HG03095 (cell line): ENCODE results near the gene PRR7.

ENCODE experiments used
- ATAC-seq: cut with Tn5 transposase; IDR thresholded peaks from one replicate; pipeline ENCODE4 v1.9.1; 2021; ENCODE audit warnings: moderate library complexity; ENCODE audit not compliant: unreplicated experiment

Gene PRR7

GRCh38 chr5:177449140-177450061 is 2.8 kb downstream of the PRR7 start:
- no peak for ATAC-seq

DNA sequence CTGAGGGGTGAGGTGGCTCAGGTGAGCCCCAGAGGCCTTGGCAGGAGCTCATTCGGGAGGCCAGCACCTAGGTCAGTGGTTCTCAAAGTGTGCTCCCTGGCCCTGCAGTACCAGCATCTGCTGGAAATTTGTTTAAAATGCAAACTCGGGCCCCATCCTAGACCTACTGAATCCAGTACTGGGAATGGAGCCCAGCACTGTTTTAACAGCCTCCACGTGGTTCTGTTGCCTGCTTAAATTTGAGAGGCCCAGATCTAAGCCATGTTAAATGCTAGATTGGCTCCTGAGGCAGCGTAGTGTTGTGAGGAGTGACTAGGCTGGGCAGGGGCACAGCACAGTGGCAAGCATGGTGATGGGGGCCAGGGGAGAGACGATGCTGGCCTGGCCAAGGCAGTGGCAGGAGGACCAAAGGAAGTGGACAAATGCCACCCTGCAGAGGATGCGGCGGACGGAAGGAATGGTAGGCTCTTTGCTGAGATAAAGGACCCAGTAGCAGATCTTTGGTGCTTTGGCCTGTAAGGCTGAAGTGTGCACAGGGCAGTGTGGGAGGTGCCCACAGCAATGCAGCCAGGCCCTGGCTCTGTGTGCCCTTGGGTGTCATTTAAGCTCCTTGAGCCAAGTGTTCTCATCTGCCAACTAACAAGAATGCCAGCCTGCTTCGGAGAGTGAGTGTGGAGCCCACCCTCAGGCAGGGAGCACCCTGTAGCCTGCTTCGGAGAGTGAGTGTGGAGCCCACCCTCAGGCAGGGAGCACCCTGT is 4.2 kb downstream of the PRR7 start:
- ATAC-seq = no peak

- ATAC-seq = no peak
Observed at GRCh38 chr5:177452688-177453638, 6.3 kb downstream of the PRR7 start.

GRCh38 chr5:177453852-177454396 is 7.3 kb downstream of the PRR7 start:
- no peak for ATAC-seq

DNA sequence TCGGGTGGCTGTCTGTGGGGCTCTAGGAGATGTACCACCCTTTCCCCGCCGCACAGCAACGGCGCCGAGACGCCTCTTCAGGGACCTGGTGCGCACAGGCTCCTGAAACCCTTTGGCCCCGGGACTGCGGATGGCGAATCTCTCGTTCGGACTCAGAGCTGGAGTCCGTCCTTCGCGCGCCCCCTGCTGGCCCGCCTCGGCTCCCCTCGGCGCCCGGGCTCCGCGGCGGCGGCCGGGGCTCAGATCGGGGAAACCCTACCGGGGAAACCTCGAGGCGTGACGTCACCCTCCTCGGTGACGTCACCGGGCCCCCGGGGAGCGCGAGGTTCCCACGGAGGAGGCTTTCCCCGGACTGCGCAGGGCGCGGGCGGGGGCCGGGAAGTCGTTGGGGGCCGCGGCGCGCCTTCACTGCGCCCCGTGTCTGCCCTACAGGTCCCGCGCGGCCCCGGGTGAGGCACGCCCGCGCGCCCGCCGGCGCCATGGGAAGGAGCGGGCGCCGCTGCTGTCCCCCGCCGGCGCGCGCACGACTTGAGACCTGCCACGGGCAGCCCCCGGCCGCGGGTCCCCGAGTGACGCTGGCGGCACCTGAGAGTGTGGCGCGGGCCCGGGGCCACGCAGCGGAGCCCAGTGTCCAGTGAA is 7.9 kb downstream of the PRR7 start:
- peak; percentile 42 for ATAC-seq

GRCh38 chr5:177455036-177455660 is 8.5 kb downstream of the PRR7 start:
- peak; percentile 49 for ATAC-seq

DNA sequence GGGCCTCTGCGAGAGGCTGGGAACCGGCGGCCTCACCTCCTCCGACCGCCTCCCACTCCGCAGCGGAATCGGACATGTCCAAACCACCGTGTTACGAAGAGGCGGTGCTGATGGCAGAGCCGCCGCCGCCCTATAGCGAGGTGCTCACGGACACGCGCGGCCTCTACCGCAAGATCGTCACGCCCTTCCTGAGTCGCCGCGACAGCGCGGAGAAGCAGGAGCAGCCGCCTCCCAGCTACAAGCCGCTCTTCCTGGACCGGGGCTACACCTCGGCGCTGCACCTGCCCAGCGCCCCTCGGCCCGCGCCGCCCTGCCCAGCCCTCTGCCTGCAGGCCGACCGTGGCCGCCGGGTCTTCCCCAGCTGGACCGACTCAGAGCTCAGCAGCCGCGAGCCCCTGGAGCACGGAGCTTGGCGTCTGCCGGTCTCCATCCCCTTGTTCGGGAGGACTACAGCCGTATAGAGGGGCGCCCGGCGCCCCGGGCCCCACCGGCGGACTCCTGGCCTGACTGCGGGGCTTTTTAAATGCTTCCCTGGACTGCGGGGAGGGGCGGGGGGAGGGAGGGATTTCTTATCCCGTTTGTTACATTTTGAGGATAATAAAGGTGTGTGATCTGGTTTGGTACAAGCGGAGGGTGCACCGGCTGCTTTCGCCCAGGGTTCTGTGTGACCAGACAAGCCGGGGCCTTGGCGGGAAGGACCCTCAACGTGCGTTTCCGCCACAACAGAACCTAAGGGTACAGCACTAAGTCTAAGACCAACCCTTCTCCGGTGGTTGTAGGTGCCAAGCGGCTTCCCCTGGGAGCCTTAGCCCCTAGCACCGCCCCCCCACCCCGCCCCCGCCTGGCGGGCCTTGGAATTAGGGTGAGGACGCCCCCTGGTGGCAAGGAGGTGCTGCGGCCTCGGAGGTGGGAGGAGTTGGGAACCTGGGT is 9.3 kb downstream of the PRR7 start:
- ATAC-seq = peak; percentile 10

DNA sequence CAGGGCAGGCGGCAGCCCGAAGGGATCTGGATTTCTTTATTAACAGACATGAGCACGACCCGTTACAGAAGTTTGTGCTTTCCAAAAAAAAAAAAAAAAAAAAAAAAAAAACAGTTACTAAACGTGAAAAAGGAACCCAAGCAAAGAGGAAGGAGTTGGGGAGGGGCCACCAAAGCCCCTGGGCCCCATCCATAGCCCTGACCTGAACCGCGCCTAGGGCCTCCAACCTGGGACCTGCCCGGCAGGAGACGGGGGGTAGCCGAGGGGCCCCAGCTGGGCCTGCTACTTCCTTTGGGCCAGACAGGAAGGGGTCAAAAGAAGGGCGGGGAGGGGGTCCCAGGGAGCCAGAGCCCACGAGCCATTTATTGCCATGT is 10.0 kb downstream of the PRR7 start:
- ATAC-seq = no peak

DNA sequence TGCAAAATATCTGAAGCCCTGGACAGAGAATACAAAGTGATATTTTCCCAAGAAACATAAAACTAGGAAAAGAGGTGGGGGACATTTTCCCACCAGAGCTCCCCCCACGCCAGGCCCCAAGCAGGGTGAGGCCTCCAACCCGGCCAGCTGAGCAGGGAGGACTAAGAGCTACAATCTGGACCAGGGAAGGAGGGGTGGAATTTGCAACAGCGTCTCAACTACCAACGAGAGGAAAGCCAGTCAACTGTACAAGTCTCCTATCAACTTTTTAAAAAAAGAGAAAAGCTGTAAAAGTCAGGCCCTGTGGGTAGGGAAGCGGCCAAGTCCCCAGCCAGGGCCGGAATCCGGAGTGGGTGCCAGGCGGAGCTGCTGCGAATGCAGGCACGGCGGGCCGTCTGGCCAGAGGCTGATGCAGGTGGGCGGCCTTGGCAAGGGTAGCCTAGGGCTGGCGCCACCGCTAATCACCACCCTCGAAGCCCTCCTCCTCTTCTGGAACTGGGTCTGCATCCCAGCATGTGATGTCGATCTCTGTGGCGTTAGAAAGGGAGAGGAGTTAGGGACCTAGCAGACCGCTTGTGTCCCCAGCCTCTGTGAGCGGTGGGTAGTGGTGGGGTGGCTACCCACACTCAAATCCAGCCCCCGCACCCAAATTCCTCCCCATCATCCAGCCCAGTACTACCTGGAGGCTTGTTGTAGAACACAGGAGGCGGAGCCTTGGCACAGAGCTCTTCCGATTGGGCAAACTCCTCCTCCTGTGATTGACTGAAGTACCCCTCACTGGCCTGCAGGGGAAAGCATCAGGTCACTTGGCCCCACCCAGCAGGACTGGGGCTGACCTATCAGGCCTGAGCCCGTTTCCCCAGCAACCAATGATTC is 10.6 kb downstream of the PRR7 start:
- ATAC-seq = peak; percentile 35

DNA sequence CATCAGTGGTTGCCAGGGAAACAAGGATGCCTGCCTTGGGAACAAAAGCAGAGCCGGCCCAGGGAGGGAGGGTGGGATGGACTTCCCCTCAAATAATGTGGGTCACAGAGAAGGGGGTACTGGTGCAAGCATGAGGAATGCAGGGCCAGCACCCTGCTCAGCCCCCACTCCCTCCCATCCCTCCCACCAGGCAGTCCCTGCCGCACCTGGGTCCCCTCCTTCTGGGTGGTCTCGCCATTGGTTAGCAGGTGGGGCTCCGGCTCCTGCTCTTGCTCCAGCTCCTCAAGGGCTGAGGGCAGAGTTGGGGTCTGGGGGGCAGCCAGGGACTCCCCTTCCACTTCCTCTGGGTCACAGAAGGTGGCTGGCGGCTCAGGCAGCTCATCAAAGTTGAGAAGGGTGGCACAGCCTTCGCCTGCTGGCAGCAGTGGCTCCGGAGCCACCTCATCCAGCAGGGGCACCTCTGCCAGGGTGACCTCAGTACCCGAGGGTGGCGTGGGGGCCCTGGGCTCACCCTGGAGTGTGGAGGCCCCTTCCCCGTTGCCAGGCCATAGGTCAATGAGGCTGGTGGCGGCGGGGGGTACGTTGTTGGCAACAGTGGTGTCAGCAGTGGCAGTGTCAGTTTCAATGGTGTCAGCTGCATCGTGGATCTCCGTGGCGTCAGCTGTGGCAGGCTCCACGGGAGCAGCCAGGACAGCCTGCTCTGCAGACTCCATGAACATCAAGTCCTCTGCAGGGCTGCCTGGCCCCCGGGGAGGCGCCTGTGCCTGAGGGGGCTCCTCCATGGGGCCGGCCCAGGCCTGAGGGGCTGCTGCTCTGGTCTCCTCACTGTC is 11.5 kb downstream of the PRR7 start:
- ATAC-seq = no peak

GRCh38 chr5:177458912-177459350 is 12.3 kb downstream of the PRR7 start:
- no peak for ATAC-seq

- ATAC-seq = no peak
Observed at GRCh38 chr5:177459357-177459756, 12.7 kb downstream of the PRR7 start.

DNA sequence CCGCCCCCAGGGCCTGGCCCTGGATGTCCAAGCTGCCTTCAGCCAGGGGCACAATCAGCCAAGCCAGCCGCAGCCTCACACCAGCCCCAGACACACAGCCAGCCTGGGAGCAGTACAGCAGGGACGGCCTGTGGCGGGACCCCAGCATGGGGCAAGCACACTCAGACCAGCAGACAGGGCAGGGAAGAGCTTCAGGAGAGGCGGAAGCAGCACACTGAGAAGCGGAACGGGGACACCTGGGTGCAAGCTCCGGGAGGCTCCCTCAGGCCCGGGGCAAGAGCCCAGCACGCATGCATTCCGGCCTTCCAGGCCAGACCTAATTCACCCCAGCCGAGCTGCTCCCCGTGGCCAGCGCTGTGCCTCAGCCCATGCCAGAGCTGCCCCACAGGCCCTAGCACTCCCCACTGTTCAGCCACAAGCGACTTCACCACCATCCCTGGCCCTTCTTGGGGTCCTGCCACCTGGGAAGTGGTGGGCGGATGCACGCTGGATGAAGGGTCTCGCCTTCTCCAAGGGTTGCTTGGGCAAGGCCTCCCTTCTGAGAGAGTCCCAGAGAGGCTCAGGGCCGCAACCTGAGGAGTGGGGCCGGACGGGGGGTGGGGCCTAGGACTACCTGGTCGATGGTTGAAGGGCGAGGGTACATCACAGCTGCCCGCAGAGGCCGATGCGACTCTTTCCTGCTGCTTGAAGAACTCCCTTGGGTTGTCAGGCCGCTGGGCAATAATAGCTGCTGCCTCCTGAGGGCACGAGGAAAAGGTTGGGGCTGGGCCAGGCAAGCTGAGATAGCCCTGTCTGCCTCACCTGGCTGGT is 13.4 kb downstream of the PRR7 start:
- ATAC-seq = no peak

DNA sequence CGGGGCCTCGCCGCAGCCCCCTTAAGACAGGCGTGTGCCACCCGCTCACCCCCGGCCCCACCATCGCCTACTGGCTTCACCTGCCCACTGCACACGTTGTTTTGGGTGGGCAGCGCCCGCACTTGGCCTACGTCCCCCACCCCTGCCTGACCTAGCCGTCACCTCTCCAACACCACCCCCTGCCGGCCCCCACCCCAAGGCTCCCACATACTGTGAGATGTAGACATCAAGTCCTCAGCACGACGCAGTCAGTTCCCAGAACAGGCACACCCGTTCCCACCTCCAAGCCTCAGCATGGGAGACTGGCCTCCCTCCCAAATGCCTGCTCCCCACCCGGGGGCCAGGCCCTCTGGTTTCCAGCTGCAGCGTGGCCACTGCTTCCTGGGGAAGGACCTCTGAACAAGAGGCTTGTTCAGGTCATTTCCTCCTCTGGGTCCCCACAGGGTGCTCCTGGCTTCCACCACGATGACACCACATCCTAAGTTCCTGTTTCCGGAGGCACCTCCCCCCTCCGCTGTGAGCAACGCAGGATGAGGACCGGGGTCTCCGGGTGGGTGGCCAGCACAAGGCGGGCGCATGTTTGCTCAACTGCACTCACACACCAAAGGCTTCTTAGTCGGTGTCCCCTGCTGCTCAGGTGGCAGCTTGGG is 15.5 kb downstream of the PRR7 start:
- no peak for ATAC-seq

GRCh38 chr5:177465044-177465443 is 18.4 kb downstream of the PRR7 start:
- no peak for ATAC-seq
